ES-I3 (cell line): Measurements from ENCODE around the gene ICE1.

Experiments used
- H3K36me3 ChIP-seq: 2 replicates; pipeline ENCODE4 v1.6.1; 2013; ENCODE audit warnings: mild to moderate bottlenecking, low read length, control low read depth, moderate library complexity; ENCODE audit not compliant: insufficient read depth
- H3K4me1 ChIP-seq: 2 replicates; pipeline ENCODE4 v1.6.1; 2013; ENCODE audit warnings: mild to moderate bottlenecking, control low read depth, low read length; ENCODE audit not compliant: insufficient read depth
- H3K9ac ChIP-seq: 2 replicates; pipeline ENCODE4 v1.6.1; 2013; ENCODE audit warnings: low read depth, mild to moderate bottlenecking, low read length, moderate library complexity
- H3K9me3 ChIP-seq: 2 replicates; pipeline ENCODE4 v1.6.1; 2013; ENCODE audit warnings: mild to moderate bottlenecking, low read length, moderate library complexity; ENCODE audit not compliant: control insufficient read depth, insufficient read depth

The ICE1 gene, protein sequence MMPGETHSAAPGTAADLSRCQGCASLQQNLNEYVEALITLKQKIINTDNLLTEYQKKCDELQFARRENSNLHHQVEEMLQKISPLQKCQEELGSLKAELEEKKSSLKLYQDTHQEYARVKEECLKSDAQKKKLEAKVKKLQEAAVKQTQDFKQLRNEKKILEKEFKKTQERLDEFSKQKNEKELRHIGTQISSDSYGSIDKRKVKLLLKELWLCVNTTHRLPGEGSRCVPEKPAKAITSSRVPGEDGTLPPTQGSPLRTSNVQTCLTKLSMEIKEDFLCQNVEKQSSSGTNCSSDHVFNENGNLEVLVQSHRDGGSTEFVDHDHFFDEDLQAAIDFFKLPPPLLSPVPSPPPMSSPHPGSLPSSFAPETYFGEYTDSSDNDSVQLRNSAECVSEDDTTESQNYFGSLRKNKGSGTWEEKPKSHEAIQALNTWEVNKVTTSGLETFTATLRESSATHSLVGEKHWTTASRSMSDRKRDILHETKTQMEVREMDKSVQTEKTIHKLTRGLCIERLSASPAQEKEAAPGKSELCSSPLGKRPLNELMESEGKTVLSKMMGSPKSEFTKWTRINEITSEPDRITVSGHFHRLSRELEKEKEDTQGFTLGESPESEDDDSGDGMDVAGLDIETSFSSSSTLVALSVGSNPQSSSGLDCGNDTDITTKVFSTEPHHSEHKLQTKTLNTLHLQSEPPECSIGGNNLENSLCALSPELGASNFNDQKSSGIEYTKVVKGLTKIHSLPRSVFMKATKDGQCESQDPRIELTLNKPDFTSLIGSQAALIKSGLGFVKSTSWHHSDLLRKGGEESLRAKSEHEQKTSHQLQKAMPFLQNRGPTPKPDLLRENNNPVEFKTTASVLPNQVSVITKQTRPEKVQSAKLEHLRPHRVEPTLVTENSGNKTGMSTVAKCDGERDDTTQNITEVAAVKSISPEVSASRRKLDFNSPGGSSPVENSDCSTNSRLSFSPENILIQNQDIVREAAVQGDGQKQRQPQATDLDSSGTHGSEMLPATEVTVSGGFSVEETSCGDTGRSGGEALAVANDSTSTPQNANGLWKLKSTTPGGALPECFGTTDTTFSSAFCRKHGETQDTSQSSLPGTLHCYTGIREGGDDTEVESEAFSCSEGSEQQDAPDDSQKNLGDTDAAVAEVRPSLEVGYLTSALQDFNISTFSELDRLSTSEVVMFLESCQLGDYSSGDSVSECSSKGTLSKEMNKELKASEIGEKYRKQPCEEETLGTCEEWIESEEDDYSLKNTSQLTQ (N-terminal part only)

DNA sequence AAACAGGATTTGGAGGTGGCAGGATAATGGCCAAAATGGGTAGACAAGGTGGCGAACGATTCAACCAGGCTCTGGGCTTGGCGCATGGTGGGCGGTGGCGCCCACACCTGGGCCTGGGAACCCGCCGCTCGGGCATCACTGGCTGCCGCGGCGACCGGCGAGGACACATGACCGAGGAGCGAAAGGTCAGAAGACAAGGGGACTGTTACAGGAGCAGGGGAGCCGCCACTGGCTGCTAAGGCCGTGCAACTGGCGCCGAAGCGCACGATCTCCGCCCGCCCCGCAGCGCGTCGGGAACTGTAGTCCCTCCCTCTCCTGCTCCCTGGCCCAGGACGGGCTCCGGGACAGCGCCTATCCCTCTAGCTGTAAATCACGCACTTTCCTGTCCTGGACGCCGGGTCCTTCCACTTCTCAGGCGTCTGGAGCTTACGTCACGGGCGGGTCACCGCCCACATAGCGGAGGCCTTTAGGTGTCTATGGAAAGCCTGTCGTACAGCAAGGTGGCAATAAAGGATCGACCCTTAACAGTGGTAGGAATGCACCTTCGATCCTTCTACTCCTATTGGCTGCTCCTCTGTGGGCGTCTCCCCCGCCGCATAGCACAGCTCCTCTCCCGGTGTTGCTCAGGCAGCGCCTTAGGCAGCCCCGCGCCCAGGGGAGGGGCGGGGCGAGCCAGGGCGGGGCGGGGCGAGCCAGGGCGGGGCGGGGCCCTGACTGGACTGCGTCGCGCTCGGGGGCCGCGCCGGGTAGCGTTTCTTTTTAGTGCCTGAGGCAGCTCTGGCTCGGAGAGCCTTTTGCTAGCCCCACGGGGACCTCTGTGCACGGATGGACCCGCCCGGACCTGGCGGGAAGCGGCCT, at the start of gene ICE1:
Gene ICE1, plus strand, starts transcription at position 717 of the 858 bp plus-strand sequence. CDS start 239 bp downstream, outside the sequence.
- Histone ChIP-seq H3K36me3 (no peaks in the 10 kb centered on the region), H3K9ac (peak within 1 kb of the TSS; percentile 92), H3K4me1 (peaks cover 13% of the 10 kb centered on the region), H3K9me3 (no peaks in the 10 kb centered on the region)

DNA sequence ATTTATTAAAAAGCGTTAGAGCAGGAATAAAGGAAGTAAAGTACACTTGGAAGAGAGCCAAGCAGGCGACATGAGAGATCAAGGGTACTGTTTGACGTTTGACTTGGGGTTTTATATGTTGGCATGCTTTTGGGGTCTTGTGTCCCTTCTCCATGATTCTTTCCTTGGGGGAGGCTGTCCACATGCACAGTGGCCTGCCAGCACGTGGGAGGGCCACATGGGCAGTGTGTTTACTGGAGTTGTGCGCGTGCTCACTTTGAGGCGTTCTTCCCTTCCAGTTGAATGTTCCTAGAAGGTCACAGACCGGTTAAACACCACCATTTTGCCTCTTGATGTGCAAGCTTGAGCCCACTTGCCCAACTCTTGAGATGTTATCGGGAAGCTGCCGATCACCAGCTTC, 49.5 kb upstream of the ICE1 start:
- H3K36me3 ChIP-seq: no peaks in the 10 kb centered on the region
- H3K9ac ChIP-seq: no peak overlapping the region

DNA sequence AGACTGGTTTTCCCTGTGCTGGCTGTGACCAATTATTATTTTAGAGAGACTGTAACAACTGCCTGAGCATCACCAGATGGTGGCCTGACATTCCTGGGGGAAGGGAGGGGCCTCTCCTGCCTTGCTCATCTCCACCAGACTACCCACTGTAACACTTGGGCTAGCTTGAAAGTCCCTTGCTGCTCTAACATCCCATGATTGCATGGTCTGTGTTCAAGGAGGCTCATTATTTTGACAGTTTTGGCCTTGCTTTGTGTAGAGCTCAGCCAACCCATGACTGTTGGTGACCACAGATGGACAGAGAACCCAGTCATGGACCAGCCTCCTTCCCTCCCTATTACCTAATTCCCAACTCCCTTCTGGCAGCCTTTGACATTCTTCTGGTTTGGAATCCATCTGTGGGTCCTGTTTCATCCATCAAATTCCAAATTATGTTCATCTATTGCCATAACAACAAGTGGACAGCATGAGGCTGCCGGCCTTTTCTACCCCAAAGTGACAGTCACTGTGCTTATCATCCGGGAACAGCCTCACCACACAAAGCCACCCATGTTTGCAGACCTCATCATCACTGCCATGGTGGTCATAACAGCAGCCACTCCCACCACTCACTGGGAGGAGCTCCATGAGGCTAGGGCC, 49.0 kb upstream of the ICE1 start:
- 0 out of 2 replicates have a peak, but pooled peaks cover 3% of the 10 kb centered on the region for H3K4me1 ChIP-seq
- no peaks in the 10 kb centered on the region for H3K36me3 ChIP-seq
- peaks cover 1% of the 10 kb centered on the region for H3K9me3 ChIP-seq
- H3K9ac ChIP-seq: no peak overlapping the region

More for the DNA sequence above, 49.5 kb upstream of the ICE1 start:
- Histone ChIP-seq H3K4me1 (0 out of 2 replicates have a peak, but pooled peaks cover 3% of the 10 kb centered on the region), H3K9me3 (no peaks in the 10 kb centered on the region; the same call in 1 of the 2 replicates)

DNA sequence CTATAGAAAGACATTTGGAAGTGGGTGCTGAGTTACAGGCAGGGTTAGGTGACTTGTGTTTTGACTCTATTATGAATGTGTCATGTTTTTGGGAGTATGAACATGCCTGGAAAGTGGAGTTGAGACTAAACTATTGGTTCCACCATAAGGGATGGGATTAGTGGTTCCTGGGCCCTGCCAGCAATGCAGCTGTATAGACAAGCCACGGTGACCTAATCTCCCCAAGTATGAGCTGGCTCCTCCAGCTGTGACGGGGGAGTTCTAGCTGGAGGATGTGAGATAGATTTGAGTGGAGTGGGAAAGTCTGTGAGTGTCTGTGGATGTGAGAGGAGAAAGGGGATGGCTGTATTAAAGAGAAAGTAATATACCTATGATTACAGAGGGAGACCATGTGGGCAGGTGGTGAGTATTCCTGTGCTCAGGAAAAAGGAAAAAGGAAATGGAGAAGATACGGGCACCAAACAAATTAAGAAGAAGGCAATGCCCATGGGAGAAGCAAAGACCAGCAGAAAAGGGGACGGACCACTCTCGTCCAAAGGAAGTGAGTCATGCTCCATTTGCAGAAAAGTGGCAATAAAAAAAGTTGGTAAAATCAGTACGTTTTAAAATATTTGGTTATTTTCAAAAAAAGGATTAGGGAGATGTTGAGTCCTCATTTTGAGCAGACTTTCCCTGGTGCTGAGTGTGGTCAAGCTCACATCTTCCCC, 48.3 kb upstream of the ICE1 start:
- Histone ChIP-seq H3K9ac (no peak overlapping the region), H3K9me3 (peaks cover 7% of the 10 kb centered on the region), H3K36me3 (no peaks in the 10 kb centered on the region), H3K4me1 (0 out of 2 replicates have a peak, but pooled peaks cover 3% of the 10 kb centered on the region)

DNA sequence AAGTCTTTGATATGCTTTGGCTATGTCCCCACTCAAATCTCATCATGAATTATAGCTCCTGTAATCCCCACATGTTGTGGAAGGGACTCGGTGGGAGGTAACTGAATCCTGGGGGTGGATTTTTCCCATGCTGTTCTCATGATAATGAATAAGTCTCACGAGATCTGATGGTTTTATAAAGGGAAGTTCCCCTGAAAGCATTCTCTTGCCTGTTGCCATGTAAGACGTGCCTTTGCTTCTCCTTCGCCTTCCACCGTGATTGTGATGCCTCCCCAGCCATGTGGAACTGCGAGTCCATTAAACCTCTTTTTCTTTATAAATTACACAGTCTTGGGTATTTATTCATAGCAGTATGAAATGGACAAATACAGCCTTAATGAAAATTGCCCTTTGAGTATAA, 44.7 kb upstream of the ICE1 start:
- Histone ChIP-seq H3K9ac (no peak overlapping the region), H3K36me3 (no peaks in the 10 kb centered on the region), H3K4me1 (no peaks in the 10 kb centered on the region), H3K9me3 (peaks cover 10% of the 10 kb centered on the region)

DNA sequence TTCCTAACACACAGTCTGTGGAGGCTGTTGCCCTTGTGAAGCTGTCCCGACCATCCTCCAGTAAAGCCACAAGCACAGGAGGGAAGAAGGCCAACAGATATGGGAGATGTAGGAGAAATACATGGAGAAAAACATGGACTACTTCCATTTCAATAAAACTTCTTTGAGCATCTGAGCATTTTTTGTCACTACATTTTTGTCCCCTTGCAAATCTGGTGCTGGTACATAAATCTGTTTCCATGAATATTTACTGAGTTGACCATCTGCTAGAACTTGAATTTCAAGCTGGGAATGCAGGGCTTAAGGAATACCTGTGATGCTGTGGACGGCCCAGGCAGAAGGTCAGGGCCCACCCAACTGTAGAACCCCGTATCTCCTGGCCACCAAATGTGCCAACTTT, 43.9 kb upstream of the ICE1 start:
- Histone ChIP-seq H3K9ac (no peak overlapping the region), H3K9me3 (peaks cover 10% of the 10 kb centered on the region), H3K36me3 (no peaks in the 10 kb centered on the region), H3K4me1 (no peaks in the 10 kb centered on the region)

DNA sequence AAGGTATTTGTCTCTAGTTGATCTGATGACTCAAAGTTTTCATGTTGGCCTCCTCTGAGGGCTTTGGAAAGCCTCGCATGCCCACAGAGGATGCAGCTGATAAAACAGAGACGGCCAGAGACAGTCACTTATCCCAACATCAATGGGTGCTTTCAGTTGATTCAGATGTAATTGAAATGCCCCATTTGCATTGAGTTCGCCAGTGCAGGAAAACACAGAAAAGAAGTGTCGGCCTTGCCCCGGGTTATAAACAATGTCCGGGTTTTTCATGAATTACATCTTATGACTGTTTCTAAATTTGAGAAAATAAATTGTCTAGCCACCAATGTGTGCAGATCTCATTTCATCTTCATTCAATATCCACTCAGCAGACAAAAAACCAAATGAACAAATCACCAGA, 42.2 kb upstream of the ICE1 start:
- Histone ChIP-seq H3K36me3 (no peaks in the 10 kb centered on the region), H3K9ac (no peak overlapping the region), H3K4me1 (no peaks in the 10 kb centered on the region), H3K9me3 (peaks cover 10% of the 10 kb centered on the region)

DNA sequence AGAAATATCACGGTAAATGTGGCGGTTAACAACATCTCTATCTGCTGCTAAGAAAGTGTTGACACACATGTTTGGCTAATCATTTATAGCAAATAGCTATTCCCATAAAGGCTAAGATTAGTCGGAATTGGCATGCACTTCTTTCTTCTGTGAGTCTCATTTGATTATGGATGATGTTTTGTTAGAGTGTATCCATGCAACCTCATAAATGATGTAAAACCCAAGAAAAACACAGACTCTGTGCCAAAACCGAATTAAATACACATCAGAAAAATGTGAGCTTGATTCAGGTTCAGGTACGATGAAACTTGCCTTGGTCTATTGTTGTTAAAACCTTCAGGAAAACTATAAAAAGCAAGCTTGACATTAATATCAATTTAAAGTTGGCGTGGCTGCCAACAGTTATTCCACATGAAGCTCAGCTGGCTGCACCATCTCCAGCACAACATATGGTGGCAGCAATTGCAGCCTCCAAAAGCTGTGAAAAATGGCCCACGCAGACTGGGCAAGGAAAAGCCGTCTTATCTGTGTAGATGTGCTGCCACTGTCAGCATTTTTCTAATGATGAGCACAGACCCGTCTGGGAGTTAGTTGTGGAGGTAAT, 41.1 kb upstream of the ICE1 start:
- Histone ChIP-seq H3K9me3 (peaks cover 10% of the 10 kb centered on the region), H3K9ac (no peak overlapping the region), H3K36me3 (no peaks in the 10 kb centered on the region), H3K4me1 (no peaks in the 10 kb centered on the region)

DNA sequence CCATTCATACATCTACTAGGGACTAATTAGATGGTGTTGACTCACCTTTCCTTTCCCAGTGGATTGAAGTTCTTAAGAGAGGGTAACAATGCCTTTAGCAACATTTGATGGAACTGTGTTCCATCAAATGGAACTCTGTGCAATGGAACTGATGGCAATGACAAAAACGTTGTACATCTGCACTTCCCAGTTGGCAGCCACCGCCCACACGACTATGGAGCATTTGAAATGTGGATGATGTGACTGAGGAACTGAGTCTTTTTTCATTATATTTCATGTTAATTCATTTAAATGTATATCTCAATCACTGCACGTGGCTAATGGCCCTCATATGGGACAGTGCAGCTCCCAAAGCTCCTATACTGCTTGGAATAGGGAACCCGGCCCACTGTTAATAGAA, 39.0 kb upstream of the ICE1 start:
- H3K4me1 ChIP-seq: no peaks in the 10 kb centered on the region
- H3K9me3 ChIP-seq: peaks cover 9% of the 10 kb centered on the region
- H3K9ac ChIP-seq: no peak overlapping the region
- no peaks in the 10 kb centered on the region for H3K36me3 ChIP-seq

DNA sequence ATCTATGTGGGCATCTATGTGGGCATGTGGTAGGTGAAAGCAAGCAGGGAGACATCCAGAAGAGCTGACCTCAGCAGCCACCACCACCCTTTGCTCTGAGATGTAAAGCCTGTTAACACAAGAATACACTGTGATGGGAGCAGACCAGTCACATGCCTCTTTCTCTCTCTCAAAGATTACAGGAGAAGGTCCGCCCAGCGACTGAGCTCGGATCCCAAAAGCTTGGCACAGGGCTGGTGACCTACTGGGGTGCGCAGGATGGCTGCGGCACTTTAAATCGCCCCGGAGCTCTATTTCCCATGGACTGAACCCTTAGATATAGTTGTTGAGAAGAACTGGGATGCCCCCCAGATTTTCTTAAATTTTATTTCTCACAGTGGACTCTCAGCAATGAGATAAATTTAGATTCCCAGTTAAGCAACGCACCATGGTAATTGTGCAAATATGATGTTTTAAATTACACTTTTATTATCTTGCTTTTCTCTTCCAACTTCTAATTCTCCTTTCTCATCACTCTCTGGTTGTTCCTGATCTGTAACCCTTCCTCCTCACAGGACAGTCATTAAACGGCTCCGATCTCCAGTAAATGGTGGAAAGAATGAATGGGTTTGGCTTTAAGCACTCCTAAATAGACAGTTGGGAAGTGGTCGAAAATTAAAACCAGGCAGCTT, 37.7 kb upstream of the ICE1 start:
- no peaks in the 10 kb centered on the region for H3K36me3 ChIP-seq
- no peaks in the 10 kb centered on the region for H3K4me1 ChIP-seq
- H3K9ac ChIP-seq: no peak overlapping the region
- H3K9me3 ChIP-seq: no peaks in the 10 kb centered on the region

DNA sequence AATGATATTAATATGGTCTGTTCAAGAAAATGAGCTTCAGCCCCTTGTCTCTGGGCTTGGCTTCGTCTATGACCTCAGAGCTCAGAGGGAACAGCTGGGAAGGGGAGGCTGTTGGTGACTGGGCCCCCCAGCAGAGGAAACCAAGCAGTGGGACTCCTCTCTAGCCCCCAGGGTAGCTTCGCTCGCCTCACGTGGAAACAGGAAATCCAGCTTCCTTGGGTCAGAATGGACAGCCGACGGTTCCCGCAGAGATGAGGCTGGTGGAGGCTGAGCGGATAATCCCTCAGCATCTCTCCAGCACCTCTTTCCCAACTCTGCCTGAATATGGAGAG, 37.2 kb upstream of the ICE1 start:
- Histone ChIP-seq H3K9ac (no peak overlapping the region), H3K36me3 (no peaks in the 10 kb centered on the region), H3K9me3 (no peaks in the 10 kb centered on the region), H3K4me1 (no peaks in the 10 kb centered on the region)

DNA sequence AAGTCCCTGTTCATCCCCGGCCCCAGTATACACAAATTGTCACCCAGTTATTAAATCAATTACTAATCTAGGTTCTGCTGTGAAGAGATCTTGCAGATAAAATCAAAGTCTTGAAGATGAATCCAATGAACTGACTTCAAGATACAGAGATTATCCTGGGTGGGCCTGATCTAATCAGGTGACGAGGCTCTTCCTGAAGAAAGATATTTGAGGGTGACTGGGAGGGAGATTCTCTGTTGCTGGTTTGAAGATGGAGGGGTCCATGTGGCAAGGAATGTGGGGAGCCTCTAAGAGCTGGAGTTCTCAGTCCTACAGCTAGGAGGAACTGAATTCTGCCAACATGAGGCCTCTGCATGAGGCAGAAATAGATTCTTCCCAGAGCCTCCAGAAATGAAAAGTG, 36.1 kb upstream of the ICE1 start:
- Histone ChIP-seq H3K9ac (no peak overlapping the region), H3K9me3 (no peaks in the 10 kb centered on the region), H3K4me1 (no peaks in the 10 kb centered on the region), H3K36me3 (no peaks in the 10 kb centered on the region)
